ENCODE data around the gene PLA2R1.
A peak's percentile ranks its signal among the peaks of the same experiment; 100 is the strongest.

The PLA2R1 gene

DNA sequence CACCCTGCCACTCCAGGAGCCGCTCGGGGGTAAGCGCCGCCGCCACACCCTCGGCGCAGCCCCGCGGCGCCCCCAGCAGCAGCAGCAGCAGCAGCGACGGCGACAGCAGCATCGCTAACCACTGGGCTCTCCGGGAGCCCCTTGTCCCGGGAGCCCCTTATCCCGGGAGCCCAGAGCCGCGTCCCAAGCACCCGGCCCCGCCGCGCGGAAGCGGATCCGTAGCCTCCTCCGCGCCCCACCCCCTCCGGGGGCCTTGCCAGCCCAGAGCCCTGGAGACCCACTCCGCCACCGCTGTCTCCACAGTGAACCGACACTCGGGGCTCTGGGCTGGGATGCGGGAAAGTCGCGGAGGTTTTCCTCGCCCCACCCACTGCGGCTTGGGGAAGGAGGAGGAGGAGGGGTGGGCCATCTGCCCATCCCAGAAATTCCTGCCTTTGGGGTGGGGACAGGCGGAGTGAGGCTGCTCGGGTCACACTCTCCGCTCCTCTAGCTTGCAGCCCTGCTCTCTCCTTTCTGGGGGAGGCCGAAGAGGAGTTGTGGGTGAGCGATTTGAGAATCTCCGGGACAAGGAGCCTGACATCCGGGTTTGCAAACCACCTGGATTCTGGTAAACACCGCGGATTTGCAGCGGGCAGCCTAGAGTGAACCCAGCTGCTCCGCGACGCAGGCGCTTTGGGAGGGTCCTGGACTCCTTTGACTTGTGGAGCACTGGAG, at the start of gene PLA2R1:
PLA2R1 (minus strand) TSS at position 324 of the 714 bp plus-strand sequence; CDS start at position 112, 212 bp downstream.
- no peak for DNase-seq (ENCODE audit: low read depth)

DNA sequence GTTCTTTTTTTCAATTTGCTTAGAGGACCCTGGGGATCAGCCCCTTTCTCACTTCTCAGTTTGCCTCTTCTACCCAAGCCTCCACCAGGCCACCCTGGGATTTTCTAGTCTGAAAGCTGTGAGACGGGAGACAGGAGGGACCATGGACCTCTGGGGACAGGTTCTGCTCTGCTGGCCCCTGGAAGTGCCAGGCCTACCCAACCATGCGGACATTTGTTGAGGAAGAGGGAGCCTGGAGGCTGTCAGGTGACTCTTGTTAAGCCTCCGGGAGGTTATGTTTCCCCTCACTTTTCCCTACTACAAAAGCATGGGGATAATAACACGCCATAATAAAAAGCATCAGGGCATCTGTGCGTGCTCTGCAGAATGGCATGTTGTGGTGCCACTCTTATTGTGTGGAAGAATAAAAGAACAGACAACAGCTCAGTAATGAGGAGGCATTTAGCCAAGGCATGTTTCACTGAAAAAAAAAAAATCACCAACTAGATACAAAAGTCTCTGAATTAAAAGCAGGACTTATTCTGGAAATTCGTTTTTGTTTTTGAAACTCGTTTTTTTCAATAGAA, 48.3 kb upstream of the PLA2R1 start:
- no peak for DNase-seq (ENCODE audit: low read depth)

DNA sequence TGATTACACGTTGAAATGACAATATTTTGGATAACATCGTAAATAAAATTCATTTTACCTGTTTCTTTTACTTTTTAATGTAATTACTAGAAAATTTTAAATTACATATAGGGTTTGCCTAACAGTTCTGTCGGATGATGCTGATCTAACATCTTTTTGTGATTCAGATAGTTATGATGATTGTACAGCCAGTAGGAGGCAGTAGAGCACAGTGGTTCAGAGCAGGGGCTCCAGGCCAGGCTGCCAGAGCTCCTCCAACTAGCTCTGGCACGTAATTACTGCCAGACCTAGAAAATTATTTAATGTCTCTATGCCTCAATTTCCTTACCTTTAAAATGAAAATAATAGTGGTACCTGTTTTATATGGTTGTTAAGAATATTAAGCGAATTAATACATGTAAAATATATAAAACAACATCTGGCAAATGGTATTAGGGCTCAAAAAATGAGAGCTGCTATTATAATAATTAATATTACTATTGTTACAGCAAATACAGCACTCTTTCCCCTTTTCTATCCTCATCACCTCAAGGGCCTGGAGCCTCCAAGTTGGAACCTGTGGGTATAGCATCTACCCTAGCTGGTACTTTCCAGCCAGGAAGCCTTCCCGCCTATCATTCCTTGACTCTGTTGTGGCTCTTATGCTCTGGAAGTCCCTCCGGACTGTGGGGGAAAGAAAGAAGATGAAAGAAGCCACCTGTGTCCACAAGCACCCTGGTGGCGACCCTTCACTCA, 47.7 kb upstream of the PLA2R1 start:
- DNase-seq (ENCODE audit: low read depth), result peak; percentile 14

DNA sequence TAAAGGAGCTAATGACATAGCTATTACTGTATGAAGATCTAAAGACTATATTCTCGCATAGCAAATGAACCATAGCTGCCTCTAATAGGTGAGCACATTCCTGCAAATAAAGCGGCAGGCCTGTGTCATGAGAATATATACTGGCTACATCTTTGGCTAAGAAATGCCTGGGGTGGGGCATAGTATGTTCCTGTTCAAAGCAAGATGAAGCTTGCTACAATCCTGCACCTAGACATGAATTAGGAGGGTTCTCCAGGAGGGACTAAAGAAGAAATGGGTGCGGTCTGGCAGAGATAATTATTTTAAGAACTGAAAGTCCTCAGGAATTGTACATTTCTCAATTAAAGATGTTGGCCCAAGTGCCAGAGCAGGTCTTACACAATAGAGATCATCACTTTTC, 46.8 kb upstream of the PLA2R1 start:
- no peak for DNase-seq (ENCODE audit: low read depth)

DNA sequence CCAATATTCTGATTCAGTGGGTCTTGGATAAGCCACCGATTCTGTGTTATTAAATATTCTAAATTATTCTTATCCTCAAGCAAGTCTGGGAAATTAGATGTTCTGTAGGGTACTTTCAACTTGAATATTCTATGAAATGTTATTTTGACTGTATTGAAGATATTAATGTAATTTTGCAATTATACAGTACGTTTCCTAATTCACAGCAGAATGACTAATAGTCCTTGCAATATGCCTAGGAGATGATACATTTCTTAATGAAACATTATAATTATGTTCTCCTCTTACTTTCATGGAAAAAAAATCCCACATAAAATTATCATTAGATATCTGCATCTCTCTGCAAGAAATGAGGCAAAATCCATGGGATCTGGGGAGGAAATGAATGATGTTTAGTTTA, 46.2 kb upstream of the PLA2R1 start:
- DNase-seq (ENCODE audit: low read depth), result no peak

DNA sequence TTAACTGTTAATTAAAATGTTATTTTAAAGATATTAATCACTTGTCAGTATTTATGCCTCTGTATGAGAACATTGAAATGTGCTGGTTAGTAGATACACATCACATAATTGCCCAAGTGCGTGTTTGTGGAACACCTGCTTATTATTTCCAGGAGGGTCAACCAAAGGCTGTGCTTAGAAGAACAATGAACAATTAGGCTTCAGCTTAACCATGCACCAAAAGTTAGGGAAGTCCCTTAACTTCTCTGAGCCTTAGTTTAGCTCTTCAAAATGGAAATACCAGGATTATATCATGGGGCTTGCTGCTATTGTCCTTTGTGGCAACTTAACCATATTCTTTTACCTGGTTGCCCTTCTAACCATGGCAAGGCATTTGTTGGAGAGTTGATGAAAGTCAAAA, 43.0 kb upstream of the PLA2R1 start:
- no peak for DNase-seq (ENCODE audit: low read depth)

DNA sequence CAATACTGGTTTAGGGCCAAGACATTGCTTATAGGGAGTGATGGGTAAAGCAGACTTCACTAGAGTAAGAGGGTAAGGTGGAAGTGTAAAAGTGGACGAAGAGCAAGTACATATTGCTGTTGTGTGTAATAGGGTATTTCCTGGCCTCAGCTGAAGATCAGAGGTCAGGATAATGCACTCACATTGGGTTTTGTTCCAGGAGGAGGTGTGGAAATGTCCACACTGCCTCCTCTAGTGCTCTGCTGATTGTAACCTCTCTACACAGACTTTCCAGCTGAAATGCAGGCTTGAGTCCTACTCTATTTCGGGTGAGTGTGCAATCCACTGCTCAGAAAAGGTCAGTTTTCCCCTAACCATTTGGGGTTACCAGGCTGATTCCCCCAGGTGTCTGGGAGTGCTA, 41.7 kb upstream of the PLA2R1 start:
- DNase-seq (ENCODE audit: low read depth), result no peak

DNA sequence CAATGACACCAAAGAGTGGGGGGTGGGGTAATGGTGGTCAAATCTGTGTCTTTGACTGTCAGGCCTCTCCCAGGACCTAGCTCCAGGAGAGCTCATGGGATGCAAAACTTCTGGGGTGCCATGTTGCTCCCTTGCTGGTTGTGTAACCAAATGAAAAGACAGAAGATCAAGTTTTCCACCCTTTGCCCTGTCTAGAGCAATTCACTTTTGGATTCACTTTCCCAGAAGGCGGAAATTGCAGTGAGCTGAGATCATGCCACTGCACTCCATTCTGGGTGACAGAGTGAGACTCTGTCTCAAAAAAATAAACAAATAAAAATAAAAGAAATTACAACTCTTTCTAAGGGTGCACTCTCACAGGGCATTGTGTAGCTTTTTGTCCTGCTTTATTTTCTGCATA, 34.9 kb upstream of the PLA2R1 start:
- DNase-seq (ENCODE audit: low read depth), result no peak

DNA sequence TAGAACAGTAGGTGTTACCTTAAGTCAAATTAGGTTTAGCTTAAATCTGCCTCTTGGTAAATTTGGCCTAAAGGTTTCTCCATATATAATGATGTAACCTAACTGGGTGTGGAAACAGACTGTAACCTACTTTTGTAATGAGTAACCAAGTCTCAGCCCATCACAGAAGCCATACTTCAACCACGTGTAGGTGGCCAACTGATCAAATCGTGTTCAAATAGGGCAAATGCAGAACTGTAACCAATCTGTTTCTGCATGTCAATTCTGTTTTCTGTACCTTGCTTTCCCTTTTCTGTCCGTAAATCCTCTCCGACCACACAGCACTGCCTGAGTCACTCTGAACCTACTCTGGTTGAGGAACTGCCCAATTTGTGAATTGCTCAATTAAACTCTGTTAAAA, 34.0 kb upstream of the PLA2R1 start:
- no peak for DNase-seq (ENCODE audit: low read depth)

DNA sequence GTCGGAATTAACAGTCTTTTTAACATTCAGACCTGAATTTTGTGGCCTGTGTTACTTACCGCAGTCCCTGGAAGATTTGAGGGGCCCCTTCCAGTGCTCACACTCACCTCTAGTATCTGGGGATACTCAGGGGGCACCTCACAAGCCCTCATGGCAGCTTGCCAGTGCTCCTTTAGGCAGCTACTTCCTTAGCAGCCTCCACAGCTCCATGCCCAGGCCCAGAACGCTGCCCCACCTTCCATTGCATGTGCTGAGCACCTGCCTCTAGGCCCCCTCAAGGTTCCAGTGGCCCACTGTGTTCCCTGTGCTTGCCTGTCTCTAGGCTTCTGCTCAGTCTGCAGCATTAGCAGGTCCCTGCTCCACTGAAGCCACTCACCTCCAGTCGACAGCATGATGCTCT, 30.0 kb upstream of the PLA2R1 start:
- DNase-seq (ENCODE audit: low read depth), result no peak

DNA sequence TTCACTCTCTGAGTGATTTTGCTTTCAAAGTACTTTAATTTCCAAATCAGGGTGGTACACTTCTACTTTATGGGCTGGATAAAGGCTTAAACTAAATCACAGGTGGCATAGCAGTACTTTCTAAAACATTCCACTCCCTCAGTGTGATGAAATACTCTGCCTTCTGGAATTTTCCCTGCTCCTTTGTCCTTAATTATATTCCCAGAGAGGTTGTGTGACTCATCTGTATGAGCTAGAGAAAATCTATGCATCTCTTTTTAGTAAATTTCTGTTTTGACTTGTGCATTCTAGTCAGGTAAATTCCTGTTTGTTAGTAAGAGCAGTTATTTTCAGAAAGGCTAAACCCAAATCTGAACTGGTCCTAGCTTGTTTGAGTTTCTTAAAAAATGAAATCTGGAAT, 29.0 kb upstream of the PLA2R1 start:
- DNase-seq (ENCODE audit: low read depth), result no peak

DNA sequence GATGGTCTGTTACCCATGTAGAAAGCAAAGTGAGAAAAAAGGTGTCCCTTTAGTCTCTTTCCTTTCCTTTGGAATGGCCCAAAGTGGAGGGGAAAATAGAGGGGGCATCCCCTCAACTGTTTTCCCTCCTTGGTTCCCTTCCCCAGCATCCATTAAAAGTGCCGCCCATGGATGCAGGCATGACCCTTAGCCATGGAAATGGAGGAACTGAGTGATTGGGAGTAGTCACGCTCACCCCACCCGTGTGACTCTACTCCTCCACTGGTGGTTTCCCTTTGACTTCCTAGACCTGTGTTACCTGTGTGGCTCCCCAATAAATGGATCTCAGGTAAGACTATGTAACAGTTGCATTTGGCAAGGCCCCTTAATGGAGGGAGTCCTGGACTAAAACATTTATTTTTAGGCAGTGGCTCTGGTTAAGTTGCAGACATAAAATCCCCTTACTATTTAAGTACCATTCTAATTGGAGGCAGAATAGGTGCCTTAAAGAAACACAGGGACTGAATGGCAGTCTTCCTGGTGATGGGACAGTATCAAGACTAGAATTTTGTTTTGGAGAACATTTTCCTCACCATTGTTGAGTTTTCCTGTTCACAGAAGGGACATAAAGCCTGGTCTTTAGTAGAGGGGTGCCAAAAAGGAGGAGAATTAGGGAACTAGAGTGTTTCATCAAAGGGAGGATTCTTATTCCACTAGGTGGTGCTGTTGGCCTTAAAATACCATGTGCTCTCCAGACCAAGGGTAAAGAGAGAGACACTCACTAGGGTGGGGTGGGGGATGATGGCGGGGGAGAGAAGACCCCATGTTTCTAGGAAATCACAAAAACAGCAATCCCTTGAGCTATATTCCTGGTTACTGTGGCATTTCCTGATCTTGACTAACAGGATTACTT, 25.7 kb upstream of the PLA2R1 start:
- no peak for DNase-seq (ENCODE audit: low read depth)

DNA sequence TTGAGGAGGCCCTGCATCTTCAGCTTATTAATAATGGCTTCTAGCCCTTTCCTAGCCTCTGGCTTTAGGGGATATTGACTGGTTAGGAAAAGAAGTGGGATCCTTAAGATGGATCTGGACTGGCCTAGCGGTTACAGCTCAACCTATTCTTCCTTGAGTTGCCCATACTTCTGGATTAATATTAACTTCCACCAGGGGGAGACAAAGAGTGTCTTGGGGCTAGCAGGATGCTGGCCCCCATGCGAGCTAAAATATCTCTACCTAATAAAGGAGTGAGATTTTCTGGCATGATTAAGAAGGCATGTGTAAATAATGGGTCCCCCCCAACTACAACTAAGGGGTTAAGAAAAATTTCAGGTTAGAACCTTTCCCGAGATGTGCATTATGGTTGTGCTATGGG, 23.2 kb upstream of the PLA2R1 start:
- DNase-seq (ENCODE audit: low read depth), result no peak

DNA sequence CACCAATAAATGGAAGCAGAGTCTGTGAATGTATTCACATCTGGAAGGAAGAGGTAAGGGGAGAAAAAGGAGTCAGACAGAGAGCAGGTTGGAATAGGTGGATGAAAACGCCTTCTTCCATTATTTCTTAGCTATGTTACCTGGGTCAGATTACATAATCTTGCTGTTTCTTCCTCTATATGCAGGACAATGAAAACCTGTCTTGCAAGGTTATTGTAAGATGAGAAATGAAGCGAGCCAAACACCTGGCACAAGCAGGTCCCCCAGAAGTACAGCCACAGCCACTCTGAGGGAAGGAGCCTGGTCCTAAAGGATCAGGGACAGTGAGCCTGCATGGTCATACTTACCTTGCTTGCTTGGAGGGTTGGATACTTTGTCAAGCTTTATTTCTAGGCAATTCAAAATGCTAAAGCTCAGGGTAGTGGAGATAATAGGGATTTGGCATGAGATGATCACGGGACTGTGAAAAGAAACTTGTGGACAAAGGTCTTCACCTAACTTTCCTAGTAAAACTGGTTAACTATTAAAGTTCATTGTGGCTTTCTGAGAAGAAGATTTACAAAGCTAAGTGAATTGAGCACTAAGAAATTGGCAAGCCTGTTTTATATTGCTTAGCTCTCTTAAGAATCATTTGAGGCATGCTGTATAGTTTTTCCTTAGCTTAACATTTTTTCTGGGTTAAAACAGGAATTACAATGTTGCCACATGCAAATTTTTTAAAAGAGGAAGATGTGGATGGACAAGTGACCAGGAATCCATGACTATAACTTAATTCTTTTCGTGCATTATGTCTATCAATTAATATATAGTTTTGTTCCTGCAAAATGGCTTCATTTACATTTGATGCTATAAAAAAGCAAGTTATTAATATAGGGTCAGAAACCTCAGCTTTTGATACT, 15.7 kb upstream of the PLA2R1 start:
- DNase-seq (ENCODE audit: low read depth), result no peak

DNA sequence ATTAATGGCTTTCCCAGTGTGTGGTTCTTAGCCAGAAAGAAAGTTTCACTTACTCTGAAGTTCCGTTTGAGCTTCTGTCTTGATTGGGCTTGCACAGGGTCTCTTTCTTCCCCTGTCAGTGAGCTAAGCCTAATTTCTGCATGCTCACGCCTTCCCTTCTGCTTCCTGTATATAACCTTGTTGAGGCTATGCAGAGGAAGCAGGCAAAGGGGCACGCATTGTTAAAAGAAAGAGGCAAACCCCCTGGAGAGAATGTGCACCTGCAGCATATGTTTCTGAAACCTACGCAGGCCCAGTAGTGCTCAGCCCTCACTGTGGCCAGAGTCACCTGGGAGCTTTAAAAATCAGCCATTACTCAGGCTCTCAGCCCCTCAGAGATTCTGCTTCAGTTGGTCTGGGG, 14.5 kb upstream of the PLA2R1 start:
- DNase-seq (ENCODE audit: low read depth), result no peak

DNA sequence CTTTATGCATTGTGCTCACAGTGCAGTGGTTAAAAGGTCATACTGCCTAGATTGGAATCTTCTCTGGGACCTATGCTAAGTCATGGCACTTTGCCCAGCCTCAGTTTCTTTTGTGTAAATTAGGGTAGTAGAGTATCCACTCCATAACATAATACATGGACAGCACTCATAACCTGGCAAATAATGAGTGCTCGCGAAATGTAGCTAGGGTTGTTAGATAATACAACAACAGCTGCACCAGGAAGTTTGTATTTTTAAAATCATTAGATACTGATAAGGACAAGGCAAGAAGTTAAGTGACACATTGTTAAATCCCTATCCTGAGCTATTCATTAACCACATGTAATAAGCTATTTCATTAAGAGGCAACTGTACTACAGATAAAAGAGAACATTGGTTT, 13.8 kb upstream of the PLA2R1 start:
- no peak for DNase-seq (ENCODE audit: low read depth)

DNA sequence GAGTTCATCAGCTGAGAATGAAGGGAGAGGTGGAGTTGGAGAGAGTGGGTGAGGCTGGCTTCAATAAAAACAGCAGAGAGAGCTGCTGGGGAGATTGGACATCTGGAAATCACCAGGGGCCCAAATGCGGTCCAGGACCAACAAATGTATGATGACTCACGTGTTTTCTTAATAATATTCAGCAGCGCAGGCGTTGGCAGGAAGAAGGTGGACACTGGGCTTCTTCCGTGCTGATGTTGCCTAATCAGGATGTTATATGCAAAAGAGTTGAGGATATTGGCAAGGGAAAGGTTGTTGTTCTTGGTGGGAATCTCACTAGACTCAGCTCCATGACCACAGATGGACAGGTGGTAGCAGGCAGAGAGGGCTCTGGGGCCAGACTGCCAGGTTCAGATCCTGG, 12.8 kb upstream of the PLA2R1 start:
- no peak for DNase-seq (ENCODE audit: low read depth)

DNA sequence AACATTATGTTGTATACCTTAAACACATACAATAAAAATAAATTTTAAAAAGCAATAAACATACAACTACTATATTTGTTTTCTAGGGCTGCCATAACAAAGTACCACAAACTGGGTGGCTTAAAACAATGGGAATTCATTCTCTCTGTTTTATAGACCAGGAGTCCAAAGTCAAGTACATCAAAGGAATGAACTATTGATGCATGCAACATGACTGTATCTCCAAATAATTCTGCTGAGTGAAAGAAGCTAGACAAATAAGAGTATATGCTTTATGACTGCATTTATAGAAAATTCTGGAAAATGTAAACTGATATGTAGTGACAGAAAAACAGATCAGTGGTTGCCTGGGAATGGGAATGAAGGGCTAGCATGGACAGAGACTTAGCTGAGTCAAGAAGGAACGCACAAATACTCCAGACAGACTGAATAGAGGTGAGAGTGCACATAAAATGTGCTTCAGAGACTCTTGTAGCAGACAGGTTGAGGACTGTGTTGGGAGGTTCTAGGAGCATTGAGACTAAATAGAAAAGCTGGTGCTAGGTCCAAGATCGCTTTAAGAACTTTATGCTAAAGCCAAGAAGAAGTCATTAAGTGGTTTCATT, 11.0 kb upstream of the PLA2R1 start:
- DNase-seq (ENCODE audit: low read depth), result no peak

DNA sequence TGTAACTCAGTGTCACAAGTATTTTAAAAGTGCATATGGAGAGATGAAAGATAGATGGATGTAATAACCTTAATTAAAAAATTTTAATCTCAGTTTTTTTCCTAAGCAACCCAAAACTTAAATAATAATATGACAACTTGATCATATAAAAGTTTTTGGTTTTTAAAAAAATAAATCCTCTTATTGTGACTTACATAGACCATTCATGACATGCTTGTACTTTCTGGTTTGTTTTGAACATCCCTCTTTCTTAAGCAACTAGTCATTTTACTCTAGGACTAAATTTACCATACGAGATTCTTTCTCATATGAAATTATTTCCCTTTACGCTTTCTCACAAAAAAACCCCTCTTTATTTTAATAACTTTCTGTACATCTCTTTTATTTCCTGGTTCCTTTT, 6.5 kb upstream of the PLA2R1 start:
- no peak for DNase-seq (ENCODE audit: low read depth)

DNA sequence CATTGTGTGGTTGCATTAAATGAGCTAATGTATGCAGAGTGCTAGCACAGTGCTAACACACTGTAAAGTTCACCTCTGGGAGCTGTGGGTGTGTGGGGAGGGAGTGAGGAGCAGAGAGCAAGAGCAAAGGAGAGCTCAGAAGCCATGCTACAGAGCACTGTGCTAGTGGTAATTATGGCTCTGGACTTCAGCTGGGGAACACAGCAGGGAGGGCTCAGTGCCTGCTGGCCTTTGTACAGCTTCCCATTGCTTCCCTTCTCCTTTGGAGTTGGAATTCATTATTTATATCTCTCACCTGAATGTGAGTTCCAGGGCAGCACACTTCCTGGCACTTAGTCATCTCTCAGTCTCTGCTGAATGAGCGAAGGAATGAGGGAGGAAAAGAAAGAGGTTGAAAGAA, 2.5 kb upstream of the PLA2R1 start:
- DNase-seq (ENCODE audit: low read depth), result no peak

Data from activated T-cell treated with anti-CD3 and anti-CD28 coated beads for 1 hour (primary cell).